ENCODE data around the gene SFXN3.

Gene SFXN3

GRCh38 chr10:101031128-101031795, at the start of gene SFXN3, which contains the start of gene PDZD7:
Gene SFXN3, plus strand, starts transcription at chr10:101031234. Its CDS starts 3,461 bp downstream, at chr10:101034695.
Gene PDZD7, minus strand, starts transcription at chr10:101031129. Its CDS starts 910 bp downstream, at chr10:101030219.
- peak; percentile 95 for DNase-seq

GRCh38 chr10:100982916-100983830, 47.9 kb upstream of the SFXN3 start:
- no peak for DNase-seq

GRCh38 chr10:100983868-100984671, 47.0 kb upstream of the SFXN3 start:
- DNase-seq = no peak

GRCh38 chr10:100984672-100985177, 46.3 kb upstream of the SFXN3 start:
- no peak for DNase-seq

GRCh38 chr10:100985336-100985735, 45.7 kb upstream of the SFXN3 start:
- DNase-seq = no peak

- DNase-seq = no peak
Observed at GRCh38 chr10:100986623-100986951, 44.4 kb upstream of the SFXN3 start.

- peak; percentile 81 for DNase-seq
Observed at GRCh38 chr10:100986952-100987684, 43.9 kb upstream of the SFXN3 start, which contains the start of the genes MRPL43 and TWNK. Gene MRPL43, minus strand, starts transcription at chr10:100987497. Its CDS starts 54 bp downstream, at chr10:100987443. Gene TWNK, plus strand, starts transcription at chr10:100987543. Its CDS starts 668 bp downstream, at chr10:100988211.

GRCh38 chr10:100987685-100988049, 43.4 kb upstream of the SFXN3 start:
- DNase-seq = no peak

- no peak for DNase-seq
Observed at GRCh38 chr10:100988166-100988565, 42.9 kb upstream of the SFXN3 start.

GRCh38 chr10:100989088-100989487, 41.9 kb upstream of the SFXN3 start:
- no peak for DNase-seq

- no peak for DNase-seq
Observed at GRCh38 chr10:100993986-100994708, 36.9 kb upstream of the SFXN3 start.

GRCh38 chr10:100995181-100995580, 35.9 kb upstream of the SFXN3 start:
- DNase-seq = no peak

- peak; percentile 33 for DNase-seq
Observed at GRCh38 chr10:100996678-100997359, 34.2 kb upstream of the SFXN3 start.

- DNase-seq = peak; percentile 67
Observed at GRCh38 chr10:100997360-100998182, 33.5 kb upstream of the SFXN3 start.

GRCh38 chr10:100998183-100998990, 32.6 kb upstream of the SFXN3 start:
- peak; percentile 58 for DNase-seq

GRCh38 chr10:100998991-100999741, 31.9 kb upstream of the SFXN3 start:
- peak; percentile 71 for DNase-seq

- DNase-seq = no peak
Observed at GRCh38 chr10:100999742-101000126, 31.3 kb upstream of the SFXN3 start, which contains the start of gene LZTS2. Gene LZTS2, plus strand, starts transcription at chr10:100999808. Its CDS starts 2,731 bp downstream, at chr10:101002539.

Data from activated effector memory CD4-positive, alpha-beta T cell treated with Interleukin-2 at 50 U/mL for 16 hours (primary cell).